Measurements from ENCODE around the gene TMIE.

TMIE gene

DNA sequence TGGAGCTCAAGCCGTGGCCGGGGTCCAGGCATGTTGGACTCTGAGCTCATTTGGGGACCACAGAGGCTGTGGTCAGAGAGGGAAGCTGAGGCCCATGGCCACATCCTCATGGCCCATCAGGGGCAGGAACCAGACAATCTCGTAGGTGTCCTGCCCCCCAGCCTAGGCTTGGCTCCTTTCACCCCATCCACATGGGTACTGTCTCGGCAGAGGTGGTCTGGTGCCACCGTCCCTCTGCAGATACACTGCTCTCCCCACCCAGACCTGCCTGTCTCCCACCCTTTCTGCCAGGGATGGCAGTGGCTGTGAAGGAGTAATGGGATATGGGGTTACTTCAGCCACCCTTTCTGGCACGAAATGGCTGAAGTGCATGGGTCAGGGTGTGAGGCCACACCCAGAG lies 8.5 kb downstream of the TMIE start:
- DNase-seq, result no peak

DNA sequence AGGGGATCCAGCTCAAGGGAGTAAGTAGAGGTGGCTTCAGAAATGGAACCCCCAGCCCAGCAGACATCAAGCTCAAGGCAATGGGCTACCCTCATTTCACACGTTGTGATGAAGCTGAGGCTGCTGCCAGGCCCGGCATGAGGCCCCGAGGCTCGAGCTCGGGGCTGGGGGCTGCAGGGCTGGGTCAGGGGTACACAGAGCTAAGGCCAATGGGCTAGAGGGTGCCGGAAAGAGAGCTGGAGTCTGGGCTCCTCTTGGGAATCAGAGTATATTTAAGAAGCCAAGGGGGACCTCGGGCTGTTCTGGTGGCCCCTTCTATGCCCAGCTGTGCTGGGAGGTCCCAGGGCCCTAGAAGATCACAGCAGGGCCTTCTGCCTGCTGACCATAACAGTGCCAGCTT lies 9.0 kb downstream of the TMIE start:
- no peak for DNase-seq

DNA sequence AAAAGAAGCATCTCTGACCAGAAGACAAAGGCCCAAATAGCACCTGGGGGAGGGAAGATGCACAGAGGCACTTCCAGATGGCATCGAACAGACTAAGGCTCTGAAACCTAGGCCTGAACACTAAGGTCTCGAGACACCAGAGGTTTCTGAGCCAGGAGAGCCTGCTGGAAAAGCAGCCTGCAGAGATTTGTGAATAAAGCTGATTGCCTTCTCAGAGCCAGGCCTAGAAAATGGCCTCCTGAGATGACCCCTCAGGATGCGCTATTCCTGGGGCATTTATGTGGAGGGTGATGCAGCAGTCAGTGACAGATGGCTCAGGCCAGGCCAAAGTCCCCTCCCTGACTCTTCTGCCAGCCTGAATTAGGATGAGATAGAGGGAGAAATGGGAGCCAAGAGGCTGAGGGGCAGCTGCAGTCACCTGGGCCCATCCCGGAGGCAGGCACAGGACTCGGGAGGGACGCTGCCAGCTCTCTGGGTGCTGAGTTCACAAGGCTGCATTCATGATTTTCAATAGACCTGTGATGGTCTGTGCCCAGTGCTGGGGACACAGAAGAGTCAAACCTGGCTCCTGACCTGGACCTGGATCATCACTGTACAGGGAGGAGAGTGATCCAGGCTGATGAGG lies 9.6 kb downstream of the TMIE start:
- DNase-seq, result no peak

- no peak for DNase-seq
Observed at GRCh38 chr3:46711305-46711704, 10.1 kb downstream of the TMIE start.

- DNase-seq, result no peak
Observed at GRCh38 chr3:46711760-46712159, 10.6 kb downstream of the TMIE start.

GRCh38 chr3:46712191-46713049 lies 11.2 kb downstream of the TMIE start:
- no peak for DNase-seq

DNA sequence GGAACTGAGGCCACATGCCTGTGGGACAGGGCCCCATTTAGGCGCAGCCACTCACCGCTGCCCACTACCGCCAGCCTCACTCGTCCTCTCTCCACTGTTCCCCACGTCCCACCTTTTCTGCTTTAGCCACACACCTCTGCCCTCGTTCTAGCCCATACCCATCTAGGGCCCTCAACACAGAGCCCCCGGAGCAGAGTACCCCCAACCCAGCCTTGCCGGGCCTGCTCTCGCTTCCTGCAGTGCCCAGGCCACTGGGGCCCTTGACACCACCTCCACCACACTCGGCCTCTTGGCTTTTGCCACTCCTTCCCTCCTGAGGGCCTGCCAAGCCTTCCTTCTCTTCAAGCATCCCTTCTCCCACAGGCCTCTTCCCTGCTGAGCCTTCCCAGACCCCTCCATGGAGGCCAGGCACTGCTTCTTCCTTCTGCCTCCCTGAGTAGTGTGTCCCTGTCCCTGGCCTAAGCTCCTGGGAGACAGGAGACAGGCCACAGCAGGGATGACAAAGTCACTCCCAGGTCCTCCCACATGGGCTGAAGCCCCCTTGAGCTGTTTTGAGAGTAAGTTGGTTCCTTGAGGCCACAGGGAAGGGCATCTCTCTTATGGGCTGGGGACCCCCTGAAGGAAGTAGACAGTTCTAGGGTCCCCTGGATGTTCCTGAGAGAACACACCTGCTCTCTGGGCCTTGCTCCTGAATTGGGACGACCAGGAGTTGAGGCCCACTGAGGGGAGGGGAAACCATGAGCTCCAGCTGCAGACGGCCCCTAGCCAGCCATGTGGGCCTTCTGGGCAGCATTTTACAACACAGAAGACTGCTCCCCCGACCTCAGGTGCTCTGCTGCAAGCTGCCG lies 12.1 kb downstream of the TMIE start:
- DNase-seq, result no peak

GRCh38 chr3:46713898-46714552 lies 12.8 kb downstream of the TMIE start:
- DNase-seq, result no peak

- no peak for DNase-seq
Observed at GRCh38 chr3:46714728-46715506, 13.7 kb downstream of the TMIE start.

DNA sequence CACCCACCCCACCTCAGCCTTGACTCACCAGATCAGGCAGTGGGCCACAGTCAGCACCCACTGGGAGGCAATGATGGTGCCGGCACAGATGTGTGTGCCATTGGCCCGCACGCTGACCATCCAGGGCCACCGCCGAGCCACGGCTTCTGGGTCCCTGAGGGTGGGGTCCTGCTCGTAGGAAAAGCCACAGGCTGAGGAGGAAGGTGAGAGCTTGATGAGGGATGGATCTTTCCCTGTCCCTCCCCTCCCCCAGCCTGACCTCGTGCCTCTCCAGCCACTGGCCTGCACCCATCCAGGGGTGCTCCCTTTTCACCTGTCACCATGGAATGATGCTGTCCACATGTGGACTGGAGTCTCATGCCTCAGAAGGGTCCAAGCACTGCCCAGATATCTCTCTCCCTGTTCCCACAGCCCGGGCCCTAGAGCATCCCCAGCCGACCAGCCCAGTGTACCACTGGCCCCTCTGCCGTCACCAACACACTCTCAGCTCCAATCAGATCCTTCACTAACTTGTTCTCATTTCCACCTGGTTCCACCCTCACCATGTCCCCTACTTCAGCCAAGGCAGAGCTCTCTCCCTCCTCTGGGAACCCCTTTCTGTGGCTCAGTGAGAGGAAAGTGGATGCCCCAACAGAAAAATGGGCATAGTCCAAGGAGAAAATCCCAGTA lies 14.4 kb downstream of the TMIE start:
- no peak for DNase-seq

DNA sequence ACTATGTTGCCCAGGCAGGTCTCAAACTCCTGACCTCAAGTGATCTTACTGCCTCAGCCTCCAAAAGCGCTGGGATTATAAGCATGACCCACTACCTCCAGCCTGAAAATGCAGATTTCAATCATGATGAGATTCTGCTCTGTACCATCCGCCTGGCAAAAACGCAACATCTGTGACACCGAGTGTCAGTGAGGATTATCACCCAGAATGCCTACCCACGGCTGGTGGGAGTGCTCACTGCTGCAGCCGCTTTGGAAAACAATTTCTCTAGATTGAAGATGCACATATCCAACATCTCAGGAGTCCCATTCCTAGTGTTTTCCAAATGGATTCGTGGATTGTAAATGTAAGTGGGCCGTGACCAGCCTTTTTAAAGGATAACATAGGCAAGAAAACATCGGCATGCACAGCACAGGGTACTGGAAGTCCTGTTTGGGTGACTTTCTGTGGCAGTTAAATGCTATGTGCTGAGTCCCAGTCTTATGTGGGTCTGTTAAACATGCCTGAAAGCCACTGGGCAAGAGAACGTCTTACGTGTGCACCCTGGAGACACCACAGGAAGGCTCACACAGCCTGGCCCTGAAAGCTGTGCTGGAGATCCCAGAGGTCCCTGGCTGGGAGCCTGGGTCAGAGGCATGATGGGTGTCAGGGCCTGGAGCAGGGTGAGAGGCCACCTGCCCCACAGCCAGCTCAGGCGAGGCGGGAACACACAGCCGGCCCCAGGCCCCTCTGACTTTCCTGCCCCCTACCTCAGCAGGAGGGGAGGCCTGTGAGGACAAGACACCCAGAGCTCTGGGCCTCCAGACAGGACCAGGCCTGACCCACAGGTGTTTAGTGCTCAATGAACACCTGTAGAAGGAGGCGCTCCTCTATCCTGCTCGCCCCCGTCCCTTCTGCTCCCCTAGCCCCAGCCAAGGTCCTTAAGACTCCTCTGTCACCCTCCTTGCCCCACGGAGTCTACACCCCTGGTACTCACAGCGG lies 15.6 kb downstream of the TMIE start:
- DNase-seq, result no peak

- DNase-seq, result no peak
Observed at GRCh38 chr3:46717447-46718231, 16.4 kb downstream of the TMIE start, which contains the start of gene PRSS50. PRSS50 (minus strand) TSS chr3:46717869; CDS start chr3:46717824, 45 bp downstream.

GRCh38 chr3:46719044-46719565 lies 17.9 kb downstream of the TMIE start:
- DNase-seq, result no peak

- DNase-seq, result no peak
Observed at GRCh38 chr3:46719735-46720271, 18.6 kb downstream of the TMIE start.

DNA sequence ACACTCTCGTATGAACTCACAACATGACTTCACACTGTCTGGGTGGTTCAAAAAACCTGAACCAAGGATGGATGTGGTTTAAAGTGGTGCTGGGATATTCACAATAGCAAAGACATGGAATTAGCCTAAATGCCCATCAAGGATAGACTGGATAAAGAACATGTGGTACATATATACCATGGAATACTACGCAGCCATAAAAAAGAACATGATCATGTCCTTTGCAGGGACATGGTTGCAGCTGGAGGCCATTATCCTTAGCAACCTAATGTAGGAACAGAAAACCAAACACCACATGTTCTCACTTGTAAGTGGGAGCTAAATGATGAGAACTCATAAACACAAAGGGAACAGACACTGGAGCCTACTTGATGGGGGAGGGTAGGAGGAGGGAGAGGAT lies 19.8 kb downstream of the TMIE start:
- DNase-seq, result no peak

DNA sequence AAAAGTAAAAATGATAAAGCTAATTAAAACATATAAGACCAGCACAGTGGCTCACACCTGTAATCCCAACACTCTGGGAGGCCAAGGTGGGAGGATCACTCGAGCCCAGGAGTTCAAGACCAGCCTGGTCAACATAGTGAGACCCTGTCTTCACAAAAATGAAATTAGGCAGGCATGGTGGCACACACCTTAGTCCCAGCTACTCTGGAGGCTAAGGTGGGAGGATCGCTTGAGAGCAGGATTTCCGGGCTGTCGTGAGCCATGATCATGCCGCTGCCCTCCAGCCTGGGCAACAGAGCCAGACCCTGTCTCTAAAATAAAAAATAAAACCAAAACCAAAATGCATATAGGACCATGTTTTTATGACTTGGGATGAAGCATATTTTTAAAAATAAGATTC lies 21.3 kb downstream of the TMIE start:
- no peak for DNase-seq

DNA sequence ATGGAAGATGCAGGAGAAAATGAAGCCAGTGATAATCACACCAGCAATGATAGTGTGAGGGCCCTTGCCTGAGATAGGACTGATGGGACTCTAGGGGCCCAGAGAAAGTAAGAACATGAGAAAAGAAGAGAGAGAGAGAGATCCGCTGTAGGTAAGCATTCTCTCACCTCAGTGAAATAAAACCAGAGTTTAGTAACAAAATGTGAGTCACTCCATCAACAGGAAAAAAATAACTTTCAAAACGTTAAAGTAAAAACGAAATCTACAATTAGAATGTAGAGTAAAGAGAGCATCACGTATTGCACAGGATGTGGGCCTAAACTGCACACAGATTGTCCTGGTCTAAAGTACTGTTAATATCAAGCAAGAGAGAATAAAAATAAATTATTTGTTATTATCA lies 23.2 kb downstream of the TMIE start:
- DNase-seq, result no peak

- no peak for DNase-seq
Observed at GRCh38 chr3:46725621-46726314, 24.6 kb downstream of the TMIE start.
